ENCODE measurements around the gene ODAM. TPM values are rescaled to one million over a fixed set of nuclear protein-coding genes. Genes with fewer than 3 reads are reported as not detected.

Gene ODAM
- total RNA-seq, 1 experiment from 2014 or later: not detected

GRCh38 chr4:70197842-70198241 is 2.3 kb downstream of the ODAM start:
- no CpG with 5 or more reads among the region's 2 CpGs for WGBS (ENCODE audit: extremely low coverage, insufficient read length, low lambda C conversion rate)
- Histone ChIP-seq H4K8ac (replicated peaks; ENCODE audit: insufficient read length, low read depth, low read length) (no peak overlapping the region), H3T11ph (ENCODE audit: low read length) (peak overlapping the region; percentile 67), H3K27ac (ENCODE audit: insufficient read length, low read depth, low read length) (no peak overlapping the region), H3K4me2 (ENCODE audit: insufficient read depth, insufficient read length, low read length) (no peak overlapping the region), H3K79me2 (ENCODE audit: insufficient read depth, low read length) (no peaks in the 10 kb centered on the region), H3K18ac (ENCODE audit: insufficient read length, low read depth, low read length) (no peak overlapping the region), H2BK15ac (ENCODE audit: low read depth, low read length) (no peak overlapping the region), H4K91ac (ENCODE audit: insufficient read length, low read depth, low read length) (no peak overlapping the region), H3K79me1 (ENCODE audit: insufficient read depth, low read depth, low read length, poor library complexity, severe bottlenecking) (no peaks in the 10 kb centered on the region), H3K4ac (ENCODE audit: low read depth, low read length) (no peak overlapping the region), H2BK12ac (ENCODE audit: insufficient read length, low read depth, low read length) (peak overlapping the region; percentile 73), H3K14ac (ENCODE audit: insufficient read depth, low read length) (peak overlapping the region; percentile 65; the same call in 1 of the 2 replicates), H2BK5ac (ENCODE audit: insufficient read length, low read length) (no peak overlapping the region), H3K4me1 (ENCODE audit: insufficient read depth, low read length) (no peaks in the 10 kb centered on the region), H2BK20ac (ENCODE audit: low read depth, low read length, poor library complexity, severe bottlenecking) (no peak overlapping the region), H2AFZ (ENCODE audit: low read length) (peak overlapping the region; percentile 87), H4K20me1 (ENCODE audit: control insufficient read depth, insufficient read depth, insufficient read length) (no peaks in the 10 kb centered on the region), H3K23me2 (ENCODE audit: insufficient read length, low read depth, low read length, poor library complexity, severe bottlenecking) (no peaks in the 10 kb centered on the region), H3K9me3 (ENCODE audit: control insufficient read depth, low read depth, low read length) (no peaks in the 10 kb centered on the region), H3K23ac (ENCODE audit: insufficient read length, low read depth, low read length) (no peak overlapping the region), H4K5ac (ENCODE audit: insufficient read length, low read depth, low read length) (no peak overlapping the region), H3K27me3 (ENCODE audit: insufficient read depth, low read length) (no peaks in the 10 kb centered on the region), H3K9ac (ENCODE audit: extremely low read depth, insufficient read length, low read length) (no peak overlapping the region), H2AK5ac (ENCODE audit: insufficient read length, low read length) (no peak overlapping the region), H3K56ac (ENCODE audit: insufficient read length, low read depth, low read length) (no peak overlapping the region), H2BK120ac (ENCODE audit: low read depth, low read length, poor library complexity, severe bottlenecking) (no peak overlapping the region)
- Mint-ChIP-seq H3K9me3 (no peaks in the 10 kb centered on the region), H3K4me3 (no peak overlapping the region), H3K27me3 (ENCODE audit: low read depth) (no peaks in the 10 kb centered on the region), H3K27ac (peak overlapping the region; percentile 31 to 45 (median 41); a peak in 6 of 7 replicates), H3K4me1 (peaks cover 7% of the 10 kb centered on the region in 2 experiments), H3K36me3 (ENCODE audit: insufficient read depth in 1 of 3, low read depth in 3 of 3) (no peaks in the 10 kb centered on the region)
- no peak for DNase-seq
- TF ChIP-seq CTCF (conservative IDR thresholded peaks at IDR 0.05): no peak

Measured in H9 (cell line).